SK-N-SH (cell line): Measurements from ENCODE around the gene PMP22. TPM values are rescaled to one million over a fixed set of nuclear protein-coding genes. Genes with fewer than 3 reads are reported as not detected.

Experiments used
- CTCF ChIA-PET: fragments of 300-600, 350-600 bp; formaldehyde crosslinking; extraction: SDS; loops from one replicate; lab custom pipeline; 2021; lab: Yijun Ruan, JAX
- POLR2A ChIA-PET: fragments of 350-600 bp; sonication (Branson Sonifier 250); formaldehyde crosslinking; extraction: SDS; loops from one replicate; lab custom pipeline; 2020; ENCODE audit warnings: antibody characterized with exemption, inconsistent platforms; lab: Yijun Ruan, JAX
- DNase-seq: peaks from one replicate; pipeline ENCODE4 v3.0.0; 2012
- H2AFZ ChIP-seq: fragments of 200-600 bp; sonication (generic); 2 replicates; pipeline ENCODE4 v1.8.1; 2016; ENCODE audit warnings: antibody characterized with exemption, mild to moderate bottlenecking, low read depth
- H3F3A ChIP-seq: fragments of 200-600 bp; sonication (generic); replicated peaks from 2 replicates; pipeline ENCODE3; 2016; ENCODE audit warnings: antibody characterized with exemption, mild to moderate bottlenecking; ENCODE audit not compliant: insufficient read depth
- H3K27ac ChIP-seq, 2 experiments: fragments of 200-500 bp in 1 of 2; fragments of 200-600 bp in 1 of 2; sonication (Bioruptor generic) in 1 of 2; sonication (generic), shearing (Covaris generic) in 1 of 2; 2 replicates each; pipeline versions ENCODE4 v1.5.1 to v1.6.1; 2014 to 2016; ENCODE audit warnings: low read depth in 2 of 2, inconsistent platforms in 1 of 2, low read length in 1 of 2, mild to moderate bottlenecking in 1 of 2, mixed read lengths in 1 of 2
- H3K27me3 ChIP-seq: fragments of 200-600 bp; sonication (generic), shearing (Covaris generic); 2 replicates; pipeline ENCODE4 v1.6.1; 2016; ENCODE audit warnings: mixed run types; ENCODE audit not compliant: insufficient read depth
- H3K36me3 ChIP-seq, 2 experiments: fragments of 200-500 bp in 1 of 2; fragments of 200-600 bp in 1 of 2; sonication (Bioruptor generic) in 1 of 2; sonication (generic) in 1 of 2; replicated peaks in 1 of 2; 2 replicates each; pipeline versions ENCODE3 to v1.5.1; 2014 to 2016; ENCODE audit warnings: low read length in 1 of 2, mild to moderate bottlenecking in 1 of 2; ENCODE audit not compliant: insufficient read depth in 2 of 2, control insufficient read depth in 1 of 2
- H3K4me1 ChIP-seq, 2 experiments: fragments of 200-500 bp in 1 of 2; fragments of 200-600 bp in 1 of 2; sonication (Bioruptor generic) in 1 of 2; sonication (generic), shearing (Covaris generic) in 1 of 2; 2 replicates each; pipeline versions ENCODE4 v1.5.1 to v1.6.1; 2014 to 2016; ENCODE audit warnings: low read depth in 1 of 2, low read length in 1 of 2, mixed run types in 1 of 2; ENCODE audit not compliant: insufficient read depth in 2 of 2, control insufficient read depth in 1 of 2
- H3K4me2 ChIP-seq: fragments of 200-600 bp; sonication (generic), shearing (Covaris generic); 2 replicates; pipeline ENCODE4 v1.6.1; 2017; ENCODE audit warnings: mixed run types
- H3K4me3 ChIP-seq, 2 experiments: fragments of 200-500 bp in 1 of 2; fragments of 200-600 bp in 1 of 2; sonication (Bioruptor generic) in 1 of 2; sonication (generic), shearing (Covaris generic) in 1 of 2; 2 replicates each; pipeline versions ENCODE4 v1.5.1 to v1.8.1; 2014 to 2016; ENCODE audit warnings: low read depth in 2 of 2, inconsistent platforms in 1 of 2, low read length in 1 of 2, mild to moderate bottlenecking in 1 of 2, mixed read lengths in 1 of 2, moderate library complexity in 1 of 2
- H3K79me2 ChIP-seq: fragments of 200-600 bp; sonication (generic); 2 replicates; pipeline ENCODE4 v1.8.1; 2017; ENCODE audit warnings: mild to moderate bottlenecking; ENCODE audit not compliant: insufficient read depth
- H3K9ac ChIP-seq: fragments of 200-600 bp; sonication (generic); 2 replicates; pipeline ENCODE4 v1.6.1; 2017; ENCODE audit warnings: mixed run types
- H3K9me2 ChIP-seq: fragments of 200-600 bp; sonication (generic); 2 replicates; pipeline ENCODE4 v1.6.1; 2017; ENCODE audit warnings: mixed run types
- H3K9me3 ChIP-seq: fragments of 200-600 bp; sonication (generic); 2 replicates; pipeline ENCODE4 v1.6.1; 2017; ENCODE audit warnings: mixed run types, mild to moderate bottlenecking, moderate library complexity
- H4K20me1 ChIP-seq: fragments of 200-600 bp; sonication (generic); 2 replicates; pipeline ENCODE4 v1.6.1; 2017; ENCODE audit warnings: mild to moderate bottlenecking, mixed run types; ENCODE audit not compliant: insufficient read depth
- EP300 ChIP-seq, 2 experiments: IDR thresholded peaks; 2 replicates each; pipeline versions ENCODE4 v1.4.0 to v1.6.1; 2012; ENCODE audit warnings: borderline replicate concordance in 1 of 2, low read depth in 1 of 2, low read length in 1 of 2
- FOXJ3 ChIP-seq: sonication (generic); formaldehyde crosslinking; IDR thresholded peaks from 2 replicates; pipeline ENCODE4 v1.5.1; 2020; ENCODE audit warnings: mild to moderate bottlenecking, missing genetic modification reagents
- GATA2 ChIP-seq: sonication (generic); formaldehyde crosslinking; IDR thresholded peaks from 2 replicates; pipeline ENCODE4 v1.5.0; 2020; ENCODE audit warnings: mild to moderate bottlenecking, missing genetic modification reagents
- MEF2A ChIP-seq: IDR thresholded peaks from 2 replicates; pipeline ENCODE4 v1.4.0; 2012; ENCODE audit warnings: low read depth, borderline replicate concordance
- MXI1 ChIP-seq: IDR thresholded peaks from 2 replicates; pipeline ENCODE4 v1.6.1; 2012; ENCODE audit warnings: mild to moderate bottlenecking, low read depth, low read length, improper control_type of control experiment
- NFIC ChIP-seq: IDR thresholded peaks from 2 replicates; pipeline ENCODE4 v1.4.0; 2012; ENCODE audit warnings: borderline replicate concordance
- RAD21 ChIP-seq: IDR thresholded peaks from 2 replicates; pipeline ENCODE4 v1.6.1; 2012; ENCODE audit warnings: mild to moderate bottlenecking, low read length
- RCOR1 ChIP-seq: fragments of 150-350 bp; IDR thresholded peaks from 2 replicates; pipeline ENCODE4 v1.6.1; 2017; ENCODE audit warnings: antibody characterized with exemption, low read length
- RFX5 ChIP-seq: IDR thresholded peaks from 2 replicates; pipeline ENCODE4 v1.6.1; 2012; ENCODE audit warnings: mild to moderate bottlenecking, improper control_type of control experiment, low read length
- SMC3 ChIP-seq: IDR thresholded peaks from 2 replicates; pipeline ENCODE4 v1.6.1; 2012; ENCODE audit warnings: low read depth, low read length, improper control_type of control experiment
- TAF1 ChIP-seq: IDR thresholded peaks from 2 replicates; pipeline ENCODE4 v1.6.1; 2012; ENCODE audit warnings: low read depth, mild to moderate bottlenecking, low read length, moderate library complexity, borderline replicate concordance
- TCF12 ChIP-seq: IDR thresholded peaks from 2 replicates; pipeline ENCODE4 v1.4.0; 2012
- WGBS: methylation state at CpG from one replicate; pipeline ENCODE4 v1.1.6; 2017; ENCODE audit warnings: low lambda C conversion rate; 5-methylcytosine and 5-hydroxymethylcytosine counted together
- polyA plus RNA-seq, 3 experiments: library from polyadenylated mRNA; depleted of rRNA; stranded (reverse); fragments of >200 nt; gene quantifications; 2 replicates each; pipeline ENCODE4 v1.2.3, GENCODE V29; 2012
- TF ChIP-seq, protein P1 (sequence below): fragments of 200-600 bp; sonication (generic); IDR thresholded peaks from 2 replicates; pipeline ENCODE4 v1.6.1; 2017; ENCODE audit warnings: antibody characterized with exemption, mild to moderate bottlenecking, moderate library complexity
- TF ChIP-seq, protein P2 (sequence below): fragments of 150-350 bp; IDR thresholded peaks from 2 replicates; pipeline ENCODE4 v1.6.1; 2017; ENCODE audit warnings: antibody characterized with exemption, low read length, low read depth, borderline replicate concordance

PMP22 gene
- polyA plus RNA-seq, 1 of the 3 experiments (the other 2 are of a cell fraction), result 82.5 TPM

- Histone ChIP-seq H3K9ac (no peak overlapping the region), H3K27me3 (no peaks in the 10 kb centered on the region), H3K4me3 (no peak overlapping the region), H3K9me2 (no peaks in the 10 kb centered on the region), H3K9me3 (no peaks in the 10 kb centered on the region), H3K79me2 (peaks cover 28% of the 10 kb centered on the region), H3K36me3 (peaks cover 17 to 53% of the 10 kb centered on the region in 2 experiments), H3F3A (no peaks in the 10 kb centered on the region), H3K27ac (no peak overlapping the region), H2AFZ (no peak overlapping the region), H3K4me1 (no peaks in the 10 kb centered on the region; a peak in 1 of 4 replicates), H4K20me1 (0 out of 2 replicates have a peak, but pooled peaks cover 3% of the 10 kb centered on the region), H3K4me2 (no peak overlapping the region)
- TF ChIP-seq, protein P1, sequence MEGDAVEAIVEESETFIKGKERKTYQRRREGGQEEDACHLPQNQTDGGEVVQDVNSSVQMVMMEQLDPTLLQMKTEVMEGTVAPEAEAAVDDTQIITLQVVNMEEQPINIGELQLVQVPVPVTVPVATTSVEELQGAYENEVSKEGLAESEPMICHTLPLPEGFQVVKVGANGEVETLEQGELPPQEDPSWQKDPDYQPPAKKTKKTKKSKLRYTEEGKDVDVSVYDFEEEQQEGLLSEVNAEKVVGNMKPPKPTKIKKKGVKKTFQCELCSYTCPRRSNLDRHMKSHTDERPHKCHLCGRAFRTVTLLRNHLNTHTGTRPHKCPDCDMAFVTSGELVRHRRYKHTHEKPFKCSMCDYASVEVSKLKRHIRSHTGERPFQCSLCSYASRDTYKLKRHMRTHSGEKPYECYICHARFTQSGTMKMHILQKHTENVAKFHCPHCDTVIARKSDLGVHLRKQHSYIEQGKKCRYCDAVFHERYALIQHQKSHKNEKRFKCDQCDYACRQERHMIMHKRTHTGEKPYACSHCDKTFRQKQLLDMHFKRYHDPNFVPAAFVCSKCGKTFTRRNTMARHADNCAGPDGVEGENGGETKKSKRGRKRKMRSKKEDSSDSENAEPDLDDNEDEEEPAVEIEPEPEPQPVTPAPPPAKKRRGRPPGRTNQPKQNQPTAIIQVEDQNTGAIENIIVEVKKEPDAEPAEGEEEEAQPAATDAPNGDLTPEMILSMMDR, result no peak
- TF ChIP-seq MEF2A (no peak), EP300 (IDR thresholded peaks at IDR 0.05; ENCODE audit: borderline replicate concordance in 1 of 2, low read depth in 1 of 2, low read length in 1 of 2) (no peak), FOXJ3 (no peak), RFX5 (no peak)
- DNase-seq, result no peak
- WGBS, result 96% methylated on average over 5 of the region's 5 CpGs
- ChIA-PET CTCF (interaction anchor here (3.3 kb wide), 1 partner anchor 8 kb away, joined by 28 read pairs; no protein-coding TSS in a partner anchor), POLR2A (no interaction called here)
These were observed 15.6 kb downstream of the PMP22 start for GRCh38 chr17:15249487-15249886.

- ChIA-PET POLR2A (no interaction called here), CTCF (interaction anchor here (0.5 to 3.3 kb wide), 7 partner anchors 9 to 255 kb away, joined by 3 to 28 read pairs (median 4); no protein-coding TSS in a partner anchor)
- Histone ChIP-seq H3K9me2 (no peaks in the 10 kb centered on the region), H3K4me2 (no peak overlapping the region), H3K9ac (no peak overlapping the region), H3K79me2 (peaks cover 23% of the 10 kb centered on the region), H3K36me3 (peaks cover 15 to 38% of the 10 kb centered on the region in 2 experiments), H3F3A (no peaks in the 10 kb centered on the region), H2AFZ (no peak overlapping the region), H3K27me3 (no peaks in the 10 kb centered on the region), H3K4me1 (no peaks in the 10 kb centered on the region; a peak in 1 of 4 replicates), H3K4me3 (no peak overlapping the region), H3K9me3 (no peaks in the 10 kb centered on the region), H4K20me1 (0 out of 2 replicates have a peak, but pooled peaks cover 3% of the 10 kb centered on the region), H3K27ac (no peak overlapping the region)
- TF ChIP-seq TCF12 (no peak), MXI1 (no peak), RFX5 (no peak), RAD21 (peak; percentile 48), GATA2 (CRISPR knock-in tag) (no peak), NFIC (no peak), SMC3 (peak; percentile 26; the same call in 1 of the 2 replicates), RCOR1 (no peak), TAF1 (no peak)
- TF ChIP-seq, protein P2, sequence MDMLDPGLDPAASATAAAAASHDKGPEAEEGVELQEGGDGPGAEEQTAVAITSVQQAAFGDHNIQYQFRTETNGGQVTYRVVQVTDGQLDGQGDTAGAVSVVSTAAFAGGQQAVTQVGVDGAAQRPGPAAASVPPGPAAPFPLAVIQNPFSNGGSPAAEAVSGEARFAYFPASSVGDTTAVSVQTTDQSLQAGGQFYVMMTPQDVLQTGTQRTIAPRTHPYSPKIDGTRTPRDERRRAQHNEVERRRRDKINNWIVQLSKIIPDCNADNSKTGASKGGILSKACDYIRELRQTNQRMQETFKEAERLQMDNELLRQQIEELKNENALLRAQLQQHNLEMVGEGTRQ, result no peak
- TF ChIP-seq, protein P1, result peak; percentile 42
- WGBS, result 95% methylated on average over 8 of the region's 8 CpGs
- no peak for DNase-seq
These were observed 17.1 kb downstream of the PMP22 start for GRCh38 chr17:15247891-15248529.
